Fibroblast of skin of abdomen (primary cell): Measurements from ENCODE around the gene RNF167.
A peak's percentile ranks its signal among the peaks of the same experiment; 100 is the strongest.

Experiments used
- DNase-seq: peaks from one replicate; pipeline ENCODE4 v3.0.0-alpha.2; 2013

The RNF167 gene

DNA sequence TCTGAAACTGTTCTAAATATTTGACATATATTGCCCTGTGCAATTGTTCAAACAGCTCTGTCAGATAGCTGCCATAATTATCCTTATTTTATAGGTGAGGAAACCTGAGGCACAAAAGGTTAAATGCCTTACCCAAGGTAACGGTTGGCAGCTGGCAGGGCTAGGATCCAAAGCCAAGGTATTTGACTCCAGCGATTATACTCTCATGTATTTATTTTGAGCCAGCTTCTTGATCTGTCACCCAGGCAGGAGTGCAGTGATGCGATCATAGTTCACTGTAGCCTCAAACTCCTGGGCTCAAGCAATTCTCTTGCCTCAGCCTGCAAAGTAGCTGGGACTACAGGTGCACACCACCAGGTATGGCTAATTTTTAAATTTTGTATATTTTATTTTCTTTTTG is 18.0 kb downstream of the RNF167 start:
- DNase-seq = no peak

DNA sequence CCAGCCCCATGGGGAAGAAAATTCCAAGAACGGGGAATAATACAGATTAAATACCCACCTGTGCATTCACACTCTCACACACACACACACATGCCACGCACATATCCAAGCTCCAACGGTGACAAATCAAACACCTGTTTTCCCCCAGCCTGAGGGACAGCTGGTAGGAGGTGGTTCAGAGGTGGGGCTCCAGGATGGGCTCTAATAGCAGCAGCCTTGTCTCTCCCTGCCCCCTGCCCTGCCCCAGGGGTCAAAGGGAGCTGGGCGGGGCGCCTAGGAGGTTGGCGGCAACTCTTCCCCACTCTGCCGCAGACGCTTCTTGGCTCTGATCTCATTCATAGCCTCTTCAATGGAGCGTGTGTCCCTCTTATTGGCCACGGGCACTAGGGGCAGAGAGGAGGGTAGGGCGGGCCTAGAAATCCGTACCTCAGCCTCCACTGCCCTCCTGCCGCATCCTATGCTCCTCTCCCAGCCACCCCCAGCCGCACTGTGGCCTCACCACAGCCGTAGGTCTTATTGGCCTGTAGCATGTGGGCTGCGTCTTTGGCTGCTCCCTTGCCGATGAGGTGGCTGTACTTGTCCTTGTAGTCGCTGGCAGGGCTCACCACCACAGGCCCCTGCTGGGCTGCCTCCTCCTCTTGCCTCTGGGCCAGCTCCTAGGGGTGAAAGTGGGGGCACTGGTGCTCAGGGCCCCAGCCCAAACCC is 19.3 kb downstream of the RNF167 start:
- DNase-seq = no peak

DNA sequence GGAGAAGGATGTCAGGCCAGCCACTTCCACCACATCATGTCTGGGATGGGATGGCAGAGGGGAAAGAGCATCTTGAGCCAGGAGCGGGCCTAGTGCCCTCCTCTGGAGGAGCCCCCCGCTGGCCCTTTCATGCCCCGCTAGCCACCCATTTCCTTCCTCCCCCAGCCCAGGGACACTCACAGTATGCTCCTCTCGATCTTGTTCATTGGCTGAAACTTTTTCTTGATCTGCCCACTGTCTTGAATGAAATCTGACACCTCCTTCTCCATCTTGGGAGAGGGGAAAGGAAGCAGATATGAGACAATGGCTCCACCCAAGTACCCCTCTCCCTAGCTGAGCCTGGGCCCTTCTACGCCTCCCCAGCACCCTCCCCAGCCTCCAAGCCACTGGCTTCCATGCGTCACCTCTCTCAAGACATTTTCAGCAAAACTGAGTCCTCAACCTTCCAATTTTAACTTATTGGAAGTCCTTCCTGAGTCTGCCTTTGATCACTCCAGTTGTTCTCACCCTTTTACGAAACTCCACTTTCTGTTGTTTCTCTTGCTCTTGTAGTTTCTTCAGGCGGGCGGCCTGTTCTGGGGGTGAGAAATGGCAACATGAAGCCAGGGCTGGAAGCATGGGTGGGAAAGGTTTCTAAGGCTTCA is 20.3 kb downstream of the RNF167 start:
- DNase-seq = no peak

DNA sequence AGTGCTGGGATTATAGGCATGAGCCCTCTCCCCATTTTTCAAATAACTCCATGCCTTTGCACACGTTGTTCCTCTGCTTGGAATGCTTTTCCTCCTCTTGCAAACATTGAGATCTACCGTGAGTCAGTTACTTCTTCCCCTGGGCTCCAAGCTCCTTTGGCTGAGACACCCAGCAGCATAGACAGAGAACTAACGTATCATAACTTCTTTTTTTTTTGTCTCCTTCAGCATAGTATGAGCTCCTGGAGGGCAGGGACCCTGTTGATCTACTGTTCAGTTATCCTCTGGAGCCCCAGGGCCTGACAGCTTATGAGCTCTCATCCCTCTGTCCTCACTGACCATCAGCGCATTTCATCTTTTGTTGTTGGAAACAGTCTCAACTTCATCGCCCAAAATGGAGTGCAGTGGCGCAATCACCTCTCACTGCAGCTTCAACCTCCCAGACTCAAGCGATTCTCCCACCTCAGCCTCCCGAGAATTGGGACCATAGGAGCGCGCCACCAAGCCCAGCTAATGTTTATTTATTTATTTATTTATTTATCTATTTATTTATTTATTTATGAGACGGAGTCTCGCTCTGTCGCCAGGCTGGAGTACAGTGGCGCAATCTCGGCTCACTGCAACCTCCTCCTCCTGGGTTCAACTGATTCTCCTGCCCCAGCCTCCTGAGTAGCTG is 25.4 kb downstream of the RNF167 start:
- DNase-seq = no peak

- DNase-seq = peak; percentile 100
Observed at GRCh38 chr17:4966844-4967538, 26.9 kb downstream of the RNF167 start.

- peak; percentile 97 for DNase-seq
Observed at GRCh38 chr17:4967539-4968485, 27.7 kb downstream of the RNF167 start, which contains the start of gene SPAG7. Gene SPAG7 (minus strand): TSS chr17:4967817. CDS start chr17:4967804, 13 bp downstream.

GRCh38 chr17:4968486-4969046 is 28.5 kb downstream of the RNF167 start:
- peak; percentile 38 for DNase-seq

- peak; percentile 96 for DNase-seq
Observed at GRCh38 chr17:4969047-4969550, 29.0 kb downstream of the RNF167 start.

DNA sequence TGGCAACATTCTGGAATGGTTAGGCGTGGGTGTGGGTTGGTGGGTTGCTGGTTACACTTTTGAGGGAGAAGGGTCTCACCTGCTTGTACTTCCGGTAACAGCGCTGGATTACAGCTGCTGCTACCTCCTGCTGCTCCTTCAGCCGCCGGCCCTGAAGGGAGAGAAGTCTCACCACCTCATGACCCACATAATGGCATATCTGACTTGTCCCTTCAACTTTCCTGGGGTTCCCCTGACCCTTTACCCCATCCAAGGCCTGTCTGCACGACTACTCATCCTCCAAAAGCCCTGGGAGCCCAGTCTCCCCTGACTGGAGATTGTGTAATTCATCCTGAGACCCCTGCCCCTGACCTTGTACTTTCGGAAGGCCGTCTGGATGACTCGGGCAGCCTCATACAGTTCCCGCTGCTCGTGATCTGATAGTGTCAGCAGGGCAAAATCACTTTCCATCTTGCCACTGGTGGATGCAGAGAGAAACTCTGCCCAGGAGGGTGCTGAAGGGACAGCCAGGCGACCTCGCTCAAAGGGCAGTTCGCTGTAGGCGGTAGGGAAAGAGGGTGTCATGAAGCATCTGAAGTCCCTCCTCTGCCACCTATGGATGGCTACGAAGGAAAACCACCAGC is 29.6 kb downstream of the RNF167 start:
- DNase-seq = no peak

GRCh38 chr17:4970273-4970672 is 30.2 kb downstream of the RNF167 start:
- DNase-seq = no peak

DNA sequence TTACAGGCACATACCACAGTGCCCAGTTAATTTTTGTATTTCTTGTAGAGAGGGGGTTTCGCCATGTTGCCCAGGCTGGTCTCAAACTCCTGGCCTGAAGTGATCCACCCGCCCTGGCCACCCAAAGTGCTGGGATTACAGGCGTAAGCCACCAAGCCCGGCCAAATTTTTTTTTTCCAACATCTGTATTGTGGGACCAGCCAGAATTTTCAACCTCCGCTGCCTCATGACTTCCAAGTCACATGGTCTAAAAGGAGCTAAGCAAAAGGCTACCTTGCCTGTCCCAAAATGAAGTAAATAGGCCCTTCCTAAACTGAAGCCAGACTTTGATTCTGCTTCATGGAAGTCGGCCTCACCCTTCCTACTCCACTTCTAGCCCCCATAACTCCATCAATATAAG is 31.8 kb downstream of the RNF167 start:
- DNase-seq = no peak

DNA sequence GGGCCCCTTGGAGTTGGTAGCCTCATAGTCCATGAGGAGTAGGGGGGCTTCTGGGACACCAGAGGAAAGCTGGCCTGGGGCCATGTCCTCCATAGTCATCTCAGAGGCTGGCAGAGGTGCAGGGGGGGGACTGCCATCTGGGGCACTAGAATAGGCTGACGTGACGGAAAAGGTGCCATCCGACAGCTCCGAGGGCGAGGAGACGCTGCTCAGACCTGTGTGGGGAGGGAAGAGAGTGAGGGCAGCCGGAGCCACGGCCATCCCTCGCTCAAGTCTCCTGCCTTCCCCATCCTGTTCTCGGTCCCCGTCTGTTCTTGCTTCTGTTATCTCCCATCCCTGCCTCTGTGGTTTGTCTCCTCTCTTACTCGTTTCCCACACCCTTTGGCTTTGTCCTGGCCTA is 32.3 kb downstream of the RNF167 start:
- DNase-seq = no peak

DNA sequence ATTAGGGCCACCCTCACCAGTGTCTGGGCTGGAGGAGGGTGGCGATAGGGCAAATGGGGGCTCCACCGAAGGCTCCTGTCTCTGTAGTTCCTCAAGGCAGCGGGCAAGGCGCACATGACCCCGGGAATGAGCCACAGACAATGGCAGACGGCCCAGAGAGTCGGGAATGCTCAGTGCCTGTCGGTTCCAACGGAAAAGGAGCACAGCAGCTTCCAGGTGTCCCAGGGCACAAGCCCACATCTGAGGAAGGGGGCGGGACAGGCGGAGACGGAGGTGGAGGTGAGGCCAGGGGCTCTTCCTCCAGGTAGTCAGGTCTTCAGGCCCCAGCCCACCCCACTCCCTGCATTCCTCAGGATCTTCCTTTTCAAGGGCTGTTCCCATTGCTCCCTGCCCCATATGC is 32.7 kb downstream of the RNF167 start:
- DNase-seq = no peak

DNA sequence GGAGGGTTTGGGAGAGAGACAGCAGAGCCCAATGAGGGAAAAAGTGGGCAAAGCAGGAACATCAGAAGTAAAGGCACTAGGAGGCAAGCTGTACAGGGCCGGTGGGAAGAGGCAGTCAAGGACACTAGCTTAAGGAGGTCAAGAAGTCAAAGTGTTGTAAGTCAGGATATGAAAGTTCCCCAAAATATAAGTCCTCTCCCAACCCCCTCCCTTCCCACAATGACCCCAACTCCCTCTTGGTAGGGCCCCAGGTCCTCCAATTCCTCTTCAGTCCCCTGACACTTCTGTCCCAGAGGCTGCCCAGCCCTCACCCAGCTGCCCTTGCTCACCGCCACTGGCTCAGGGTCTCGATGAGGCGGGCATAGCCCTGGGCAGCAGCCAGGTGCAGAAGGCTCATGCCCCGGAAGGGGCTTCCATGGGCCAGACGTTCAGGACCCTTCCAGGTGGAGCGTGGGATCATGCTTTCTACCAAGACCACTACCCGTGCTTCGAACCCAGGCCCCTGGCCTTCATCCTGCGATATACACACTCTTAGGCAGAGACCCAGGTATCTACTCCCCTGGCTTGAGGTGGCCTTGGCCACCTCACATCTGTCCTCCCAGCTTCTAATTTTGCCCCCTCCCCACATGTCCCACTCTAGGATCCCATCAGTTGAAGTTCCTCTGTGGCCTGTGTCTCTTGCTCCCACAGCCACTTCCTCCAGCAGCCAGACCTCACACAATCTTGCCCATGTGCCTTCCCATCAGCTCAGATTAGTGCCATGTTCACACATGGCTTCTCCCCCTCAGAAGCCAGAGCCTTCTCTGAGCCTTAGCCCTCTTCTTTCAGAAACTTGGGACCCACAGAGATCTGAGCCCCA is 33.4 kb downstream of the RNF167 start:
- no peak for DNase-seq

DNA sequence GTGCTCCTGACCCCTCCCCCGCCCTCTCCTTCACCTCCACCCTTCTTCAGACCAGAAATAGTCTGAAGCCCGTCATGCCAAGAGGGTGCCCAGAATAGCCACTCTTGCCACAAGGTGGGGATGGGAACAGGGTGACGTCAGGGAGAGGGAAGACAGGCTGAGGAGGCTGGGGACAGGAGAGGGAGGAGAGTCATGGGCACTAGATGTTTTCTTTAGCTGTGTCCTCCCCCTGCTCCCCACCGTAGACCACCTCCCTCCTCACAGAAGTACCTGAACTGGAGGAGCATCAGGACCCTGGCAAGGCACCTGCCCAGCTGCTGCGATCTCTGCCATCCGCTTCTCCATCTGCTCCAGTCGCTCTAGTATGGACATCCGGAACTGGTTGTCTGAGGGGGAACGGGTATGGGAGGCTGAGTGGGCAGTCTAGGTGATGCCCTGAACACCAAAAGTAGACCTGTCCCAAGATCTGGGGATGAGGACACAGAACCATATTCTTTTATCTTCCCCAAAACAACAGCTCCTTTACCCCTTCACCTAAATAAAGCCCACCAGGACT is 34.1 kb downstream of the RNF167 start:
- no peak for DNase-seq

DNA sequence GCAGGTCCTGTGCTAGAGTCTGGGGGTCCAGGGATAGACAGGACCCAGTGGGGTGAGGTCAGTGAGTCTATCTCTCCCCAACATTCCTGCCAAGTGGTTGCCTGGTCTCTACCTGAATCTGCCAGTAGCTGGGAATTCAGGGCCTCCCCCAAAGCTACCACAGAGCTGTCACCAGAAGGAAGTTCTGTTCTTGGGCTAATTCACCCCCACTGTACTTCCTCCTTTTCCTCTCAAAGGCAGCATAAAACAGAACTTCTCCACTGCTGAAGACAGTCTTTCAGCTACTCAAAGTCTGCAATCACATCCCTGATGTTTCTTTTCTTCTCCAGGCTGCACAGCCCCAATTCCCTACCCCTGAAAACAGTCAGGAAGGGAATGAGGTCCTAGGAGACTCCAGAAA is 38.7 kb downstream of the RNF167 start:
- DNase-seq = no peak

DNA sequence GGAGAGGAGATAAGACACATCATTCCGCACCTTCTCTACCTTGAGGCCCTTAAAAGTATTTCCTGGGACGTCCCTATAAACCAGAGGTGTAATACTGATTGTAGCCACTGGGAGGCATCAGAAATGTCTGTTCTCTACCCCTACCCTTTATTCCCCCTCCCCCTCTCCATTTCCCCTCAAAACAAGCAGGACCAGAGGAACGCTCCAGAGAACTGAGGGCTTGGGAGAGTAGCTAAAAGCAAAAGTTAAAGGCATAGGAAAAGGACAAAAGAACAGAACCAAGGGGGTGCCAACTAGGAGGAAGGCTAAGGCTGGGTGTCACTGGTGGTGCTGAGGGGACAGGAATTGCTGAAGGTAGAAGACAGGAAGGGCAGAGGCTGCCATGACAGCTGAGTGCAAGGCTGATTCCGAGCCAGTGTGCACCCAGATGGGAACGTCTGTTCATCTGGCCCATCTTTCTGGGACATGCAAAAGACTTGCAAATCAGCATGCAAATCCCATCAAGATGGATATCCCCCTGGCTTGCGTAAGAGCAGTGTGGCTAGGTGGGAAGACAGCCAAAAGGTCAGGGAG is 40.7 kb downstream of the RNF167 start:
- peak; percentile 50 for DNase-seq

GRCh38 chr17:4982305-4982704 is 42.2 kb downstream of the RNF167 start:
- no peak for DNase-seq

DNA sequence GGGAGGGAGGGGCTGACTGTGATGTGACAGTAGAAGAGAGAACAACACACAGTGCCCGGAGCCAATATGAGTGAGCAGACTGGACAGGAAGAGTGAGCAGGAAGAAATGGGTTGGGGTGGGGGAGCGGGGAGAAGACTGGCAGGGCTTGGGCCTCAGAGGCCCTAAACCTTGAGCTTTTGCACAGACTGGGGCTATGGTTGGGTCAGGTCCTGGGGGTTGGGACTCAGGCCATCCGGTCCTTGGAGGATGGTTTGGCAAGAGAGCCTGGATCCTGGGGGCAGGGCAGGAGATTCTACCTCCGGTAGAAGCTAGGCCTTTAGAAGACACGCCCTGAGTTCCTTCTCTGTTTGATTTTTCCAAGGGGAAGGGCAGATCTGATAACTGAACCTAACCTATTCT is 46.3 kb downstream of the RNF167 start:
- no peak for DNase-seq
